ENCODE measurements around the gene FAM163A.
"Not testable (repeated sequence)": the region's sequence is repeated elsewhere in the genome, so short reads cannot be mapped to it uniquely, and the experiment has no call there.

The FAM163A gene

GRCh38 chr1:179793281-179793680 is 50.2 kb downstream of the FAM163A start:
- DNase-seq (ENCODE audit: low spot score) = no peak

- no peak for DNase-seq (ENCODE audit: low spot score)
Observed at GRCh38 chr1:179794146-179794545, 51.1 kb downstream of the FAM163A start.

GRCh38 chr1:179794669-179795068 is 51.6 kb downstream of the FAM163A start:
- no peak for DNase-seq (ENCODE audit: low spot score)

GRCh38 chr1:179798213-179798863 is 55.2 kb downstream of the FAM163A start:
- DNase-seq (ENCODE audit: low spot score) = no peak

GRCh38 chr1:179798864-179799516 is 55.9 kb downstream of the FAM163A start:
- DNase-seq (ENCODE audit: low spot score) = no peak

GRCh38 chr1:179800481-179800880 is 57.4 kb downstream of the FAM163A start:
- DNase-seq (ENCODE audit: low spot score) = no peak

- DNase-seq (ENCODE audit: low spot score) = no peak
Observed at GRCh38 chr1:179803104-179803503, 60.0 kb downstream of the FAM163A start.

- DNase-seq (ENCODE audit: low spot score) = no peak
Observed at GRCh38 chr1:179803918-179804317, 60.8 kb downstream of the FAM163A start.

- not testable (repeated sequence) for DNase-seq (ENCODE audit: low spot score)
Observed at GRCh38 chr1:179804417-179804816, 61.3 kb downstream of the FAM163A start.

GRCh38 chr1:179805291-179806195 is 62.5 kb downstream of the FAM163A start:
- no peak for DNase-seq (ENCODE audit: low spot score)

GRCh38 chr1:179806333-179806732 is 63.2 kb downstream of the FAM163A start:
- no peak for DNase-seq (ENCODE audit: low spot score)

- DNase-seq (ENCODE audit: low spot score) = no peak
Observed at GRCh38 chr1:179807291-179807690, 64.2 kb downstream of the FAM163A start.

GRCh38 chr1:179807691-179808485 is 64.8 kb downstream of the FAM163A start:
- DNase-seq (ENCODE audit: low spot score) = peak; percentile 41

GRCh38 chr1:179808503-179808902 is 65.4 kb downstream of the FAM163A start:
- DNase-seq (ENCODE audit: low spot score) = no peak

- DNase-seq (ENCODE audit: low spot score) = peak; percentile 68
Observed at GRCh38 chr1:179809506-179810366, 66.6 kb downstream of the FAM163A start.

GRCh38 chr1:179810367-179810715 is 67.2 kb downstream of the FAM163A start:
- no peak for DNase-seq (ENCODE audit: low spot score)

- DNase-seq (ENCODE audit: low spot score) = no peak
Observed at GRCh38 chr1:179812501-179813292, 69.6 kb downstream of the FAM163A start.

GRCh38 chr1:179813626-179814545 is 70.8 kb downstream of the FAM163A start:
- DNase-seq (ENCODE audit: low spot score) = no peak

- peak; percentile 81 for DNase-seq (ENCODE audit: low spot score)
Observed at GRCh38 chr1:179814546-179814838, 71.4 kb downstream of the FAM163A start.
